ENCODE results near the gene PSMB10. TPM values are rescaled to one million over a fixed set of nuclear protein-coding genes. Genes with fewer than 3 reads are reported as not detected.

PSMB10 gene
- total and polyA plus RNA-seq, 2 of the 8 experiments (the other 6 are each of a cell fraction or from before 2014, with no cell fraction given): 32.1 to 61.9 TPM

GRCh38 chr16:67943619-67944504 lies 7.2 kb upstream of the PSMB10 start, which contains the start of gene LCAT:
Gene LCAT (minus strand): TSS chr16:67944120. CDS start chr16:67944101, 19 bp downstream.
- FAIRE-seq (no peak), DNase-seq (ENCODE audit: low read depth in 1 of 2, low spot score in 2 of 2) (no peak)
- no peak within 1 kb of the TSS for H3K4me2 ChIP-seq (ENCODE audit: insufficient read depth in 1 of 2, low read depth in 2 of 2, low read length in 2 of 2)
- H2AFZ ChIP-seq (ENCODE audit: low read length): no peak within 1 kb of the TSS
- no peak within 1 kb of the TSS for H3K4me3 ChIP-seq (ENCODE audit: extremely low read depth in 1 of 4, insufficient read depth in 2 of 4, low read depth in 3 of 4, low read length in 4 of 4)
- no peak within 1 kb of the TSS for H3K4ac ChIP-seq (replicated peaks; ENCODE audit: insufficient read length, low read depth, low read length)
- no peak within 1 kb of the TSS for H3K9ac ChIP-seq (replicated peaks in 1 of 4; ENCODE audit: extremely low read depth in 1 of 4, low read depth in 3 of 4, low read length in 3 of 4)
- H3K36me3 ChIP-seq (ENCODE audit: control insufficient read depth in 2 of 4, insufficient read depth in 4 of 4, low read length in 3 of 4): peaks cover 5 to 35% (median 15%) of the 10 kb centered on the region in 4 experiments; a peak in 6 of 8 replicates
- H3K56ac ChIP-seq (replicated peaks; ENCODE audit: insufficient read length, low read depth, low read length): no peak within 1 kb of the TSS
- no peak within 1 kb of the TSS for H4K91ac ChIP-seq (replicated peaks; ENCODE audit: insufficient read length, low read length)
- H3K9me3 ChIP-seq (ENCODE audit: insufficient read depth in 2 of 2, low read depth in 1 of 2, low read length in 1 of 2): no peaks in the 10 kb centered on the region
- H3K79me2 ChIP-seq (ENCODE audit: control insufficient read depth in 1 of 2, insufficient read depth in 2 of 2, low read length in 2 of 2): no peaks in the 10 kb centered on the region
- H4K20me1 ChIP-seq (replicated peaks in 1 of 2; ENCODE audit: control insufficient read depth in 1 of 2, insufficient read depth in 2 of 2, low read length in 2 of 2): peaks cover 15 to 42% of the 10 kb centered on the region in 2 experiments
- no peak within 1 kb of the TSS for H3K14ac ChIP-seq (ENCODE audit: insufficient read length)
- ChIA-PET POLR2A (ENCODE audit: partially characterized antibody) (interaction anchor here (0.8 to 6.8 kb wide), 9 partner anchors 8 to 140 kb away, joined by 3 to 31 read pairs (median 4); partner anchors contain the start of genes CTRL and PSMB10), CTCF (ENCODE audit: partially characterized antibody) (interaction anchor here (0.6 to 27.1 kb wide), 20 partner anchors 10 to 756 kb away, joined by 3 to 623 read pairs (median 4); partner anchors contain the start of genes CTRL, EDC4, NRN1L and PSKH1)
- H4K8ac ChIP-seq (ENCODE audit: extremely low read depth, insufficient read depth, low read length): peak within 1 kb of the TSS; percentile 80
- no peaks in the 10 kb centered on the region for H3K23me2 ChIP-seq (ENCODE audit: low read depth, low read length)
- no peak within 1 kb of the TSS for H2BK15ac ChIP-seq (ENCODE audit: low read length)
- H3K79me1 ChIP-seq (ENCODE audit: low read depth, low read length): peaks cover 2% of the 10 kb centered on the region; the same call in 1 of the 2 replicates
- H3K18ac ChIP-seq (ENCODE audit: extremely low read depth, low read length): no peak within 1 kb of the TSS
- no peak within 1 kb of the TSS for H3K23ac ChIP-seq (ENCODE audit: insufficient read length)
- H3K4me1 ChIP-seq (replicated peaks in 1 of 4; ENCODE audit: control insufficient read depth in 3 of 4, insufficient read depth in 4 of 4, low read length in 3 of 4): no peaks in the 10 kb centered on the region; a peak in 1 of 7 replicates
- H2BK12ac ChIP-seq (ENCODE audit: low read depth, low read length): no peak within 1 kb of the TSS
- H2BK20ac ChIP-seq (ENCODE audit: low read length): no peak within 1 kb of the TSS
- H3K27ac ChIP-seq (ENCODE audit: low read depth, low read length): no peak within 1 kb of the TSS
- H2BK120ac ChIP-seq (replicated peaks; ENCODE audit: low read depth, low read length): no peak within 1 kb of the TSS
- H2BK5ac ChIP-seq (ENCODE audit: low read depth, low read length): no peak within 1 kb of the TSS
- no peaks in the 10 kb centered on the region for H3K27me3 ChIP-seq (replicated peaks in 1 of 4; ENCODE audit: control insufficient read depth in 3 of 4, extremely low read depth in 1 of 4, insufficient read depth in 3 of 4, low read length in 3 of 4)
- WGBS, 2 experiments (ENCODE audit: extremely low coverage in 1 of 2, insufficient coverage in 1 of 2, insufficient read length in 1 of 2, insufficient replicate concordance in 2 of 2, low coverage in 1 of 2, low lambda C conversion rate in 2 of 2, missing lambda C conversion rate in 1 of 2): 82% methylated on average over 21 of the region's 23 CpGs; no CpG with 5 or more reads in 1 of the 2 experiments
- H4K5ac ChIP-seq (ENCODE audit: insufficient read length, low read depth, low read length): no peak within 1 kb of the TSS
- H2AK5ac ChIP-seq (ENCODE audit: low read depth, low read length): no peak within 1 kb of the TSS
- TF ChIP-seq RAD21 (IDR thresholded peaks at IDR 0.05 in 1 of 2, conservative IDR thresholded peaks at IDR 0.05 in 1 of 2; ENCODE audit: low read depth in 2 of 2, low read length in 2 of 2) (peak in 1 of 2 experiments; percentile 20; a peak in 2 of 4 replicates), CREB1 (IDR thresholded peaks at IDR 0.05) (no peak)

Data from H1 (cell line).